GM19351 (cell line): Measurements from ENCODE around the gene TMEM128.
A peak's percentile ranks its signal among the peaks of the same experiment; 100 is the strongest.

Source experiments
- ATAC-seq: cut with Tn5 transposase; IDR thresholded peaks from one replicate; pipeline ENCODE4 v1.9.1; 2021; ENCODE audit warnings: mild to moderate bottlenecking, moderate library complexity; ENCODE audit not compliant: unreplicated experiment

TMEM128 gene, protein sequence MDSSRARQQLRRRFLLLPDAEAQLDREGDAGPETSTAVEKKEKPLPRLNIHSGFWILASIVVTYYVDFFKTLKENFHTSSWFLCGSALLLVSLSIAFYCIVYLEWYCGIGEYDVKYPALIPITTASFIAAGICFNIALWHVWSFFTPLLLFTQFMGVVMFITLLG

DNA sequence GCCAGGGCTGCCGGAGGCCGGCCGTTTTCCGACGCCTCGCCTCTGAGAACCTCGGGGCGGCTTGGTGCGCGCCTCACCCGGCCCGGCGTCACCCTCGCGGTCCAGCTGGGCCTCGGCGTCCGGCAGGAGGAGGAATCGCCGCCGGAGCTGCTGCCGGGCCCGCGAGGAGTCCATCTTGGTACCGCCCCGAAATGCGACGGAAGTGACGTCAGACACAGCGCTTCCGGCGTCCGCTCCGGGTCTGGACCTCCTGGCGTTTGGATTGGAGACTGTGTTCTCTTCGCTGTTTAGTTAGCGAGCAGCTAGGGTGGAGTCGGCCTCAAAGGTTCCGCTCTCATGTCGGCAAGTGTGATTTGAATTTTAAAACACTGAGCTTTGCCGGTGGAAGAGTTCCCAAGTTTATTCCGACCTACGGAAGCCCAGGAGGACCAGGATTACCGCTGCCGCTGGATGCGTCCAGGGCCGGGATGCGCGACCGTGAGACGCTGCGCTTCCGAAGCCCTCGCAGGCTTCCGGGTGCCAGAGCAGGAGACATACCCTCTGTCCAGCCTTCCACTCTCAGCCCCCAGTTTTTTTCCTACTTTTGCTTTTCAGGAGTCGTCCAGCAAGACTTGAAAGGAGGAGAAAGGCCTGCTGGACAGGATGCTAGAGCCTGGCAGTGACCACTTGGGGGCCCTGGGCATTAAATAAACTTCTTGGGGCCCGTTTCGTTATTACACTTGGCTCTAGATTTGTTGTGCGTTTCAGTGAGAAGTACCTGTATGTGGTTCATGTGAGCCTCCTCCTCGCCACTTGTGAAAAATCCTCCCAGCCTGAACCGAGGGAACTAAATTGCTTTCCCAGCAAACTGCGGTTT lies at the start of gene TMEM128:
TSS of gene TMEM128 (minus strand) at position 195 of the 856 bp plus-strand sequence. CDS start at position 174, 21 bp downstream.
- peak; percentile 96 for ATAC-seq

DNA sequence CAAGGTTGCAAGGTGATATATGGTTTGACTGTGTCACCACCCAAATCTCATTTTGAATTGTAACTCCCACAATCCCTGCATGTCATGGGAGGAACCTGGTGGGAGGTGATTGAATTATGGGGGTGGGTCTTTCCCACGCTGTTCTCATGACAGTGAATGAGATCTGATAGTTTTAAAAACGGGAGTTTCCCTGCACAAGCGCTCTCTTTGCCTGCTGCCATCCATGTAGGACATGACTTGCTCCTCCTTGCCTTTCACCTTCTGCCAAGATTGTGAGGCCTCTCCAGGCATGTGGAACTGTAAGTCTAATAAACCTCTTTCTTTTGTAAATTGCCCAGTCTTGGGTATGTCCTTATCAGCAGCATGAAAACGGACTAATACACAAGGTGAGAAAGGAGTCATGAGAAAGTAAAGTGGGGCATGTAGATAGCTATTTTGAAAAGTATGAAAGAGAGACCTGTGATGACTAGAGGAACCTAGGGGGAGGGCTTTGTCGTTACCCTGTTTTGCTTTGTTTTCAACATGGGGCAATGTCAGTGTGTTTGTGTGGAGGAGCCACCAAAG lies 48.3 kb upstream of the TMEM128 start:
- no peak for ATAC-seq

DNA sequence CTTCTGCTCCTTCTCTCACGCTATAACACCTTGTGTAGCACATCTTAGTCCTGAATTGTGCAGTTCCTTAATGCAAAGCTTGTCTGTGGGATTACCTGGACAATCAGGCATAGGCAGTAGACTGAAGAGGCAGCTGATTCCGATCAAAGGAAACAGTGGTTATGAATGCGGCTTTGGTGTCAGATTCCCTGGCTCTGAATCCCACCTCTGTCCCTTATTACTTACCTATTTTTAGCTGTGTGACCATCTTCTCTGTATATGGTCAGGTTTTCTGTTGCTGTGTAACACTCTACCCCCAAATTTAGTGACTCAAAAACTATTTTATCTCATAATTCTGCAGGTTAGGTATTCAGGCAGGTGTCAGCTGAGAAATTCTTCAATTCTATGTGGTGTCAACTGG lies 45.3 kb upstream of the TMEM128 start:
- ATAC-seq: no peak

DNA sequence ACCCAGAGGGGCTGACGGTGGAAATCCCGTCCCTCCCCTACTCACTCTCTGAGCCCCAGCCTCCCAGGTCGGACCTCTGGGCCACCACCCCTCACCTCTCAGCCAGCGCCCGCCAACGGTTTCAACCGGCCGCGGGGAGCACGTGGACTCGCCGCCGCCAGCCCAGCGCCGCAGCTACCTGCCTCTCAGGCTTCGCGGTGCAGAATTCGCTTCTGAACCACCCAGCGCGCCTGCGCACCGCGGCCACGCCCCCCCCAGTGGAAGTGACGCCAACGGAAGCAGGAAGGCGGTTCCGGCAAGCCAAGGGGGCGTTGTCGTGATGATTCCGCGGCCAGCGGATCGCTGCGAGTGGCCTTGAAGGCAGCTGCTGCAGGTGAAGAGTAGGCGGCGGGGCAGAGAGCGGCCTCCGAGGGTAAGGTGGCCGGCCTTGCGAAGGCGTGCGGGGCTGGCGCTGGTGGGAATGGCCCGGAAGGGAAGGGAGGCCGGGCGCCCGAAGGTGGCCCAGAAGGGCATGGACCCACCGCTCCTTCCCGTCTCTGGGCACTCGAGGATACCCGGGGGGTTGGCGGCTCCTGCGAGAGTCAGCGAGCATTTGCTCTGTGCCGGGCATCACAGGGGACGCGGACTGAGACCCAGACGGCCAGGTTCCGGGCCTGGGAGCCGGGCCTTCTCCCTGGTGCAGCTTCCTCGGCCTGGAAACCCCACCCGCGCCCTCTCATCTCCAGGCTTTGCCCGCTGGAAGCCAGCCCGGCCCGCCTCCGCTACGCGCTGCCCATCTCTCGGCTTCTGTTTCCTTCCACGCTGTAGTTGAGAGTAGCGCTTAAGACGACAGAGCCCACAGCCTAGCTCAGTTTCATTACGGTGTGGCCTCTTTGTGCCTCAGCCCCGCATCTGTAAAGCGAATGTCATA lies 42.2 kb upstream of the TMEM128 start, which contains the start of the genes LYAR and ZBTB49:
TSS of gene LYAR (minus strand) at position 214 of the 910 bp plus-strand sequence. CDS start 6,412 bp downstream, outside the sequence.
TSS of gene ZBTB49 (plus strand) at position 311 of the 910 bp plus-strand sequence. CDS start 9,695 bp downstream, outside the sequence.
- peak; percentile 88 for ATAC-seq

DNA sequence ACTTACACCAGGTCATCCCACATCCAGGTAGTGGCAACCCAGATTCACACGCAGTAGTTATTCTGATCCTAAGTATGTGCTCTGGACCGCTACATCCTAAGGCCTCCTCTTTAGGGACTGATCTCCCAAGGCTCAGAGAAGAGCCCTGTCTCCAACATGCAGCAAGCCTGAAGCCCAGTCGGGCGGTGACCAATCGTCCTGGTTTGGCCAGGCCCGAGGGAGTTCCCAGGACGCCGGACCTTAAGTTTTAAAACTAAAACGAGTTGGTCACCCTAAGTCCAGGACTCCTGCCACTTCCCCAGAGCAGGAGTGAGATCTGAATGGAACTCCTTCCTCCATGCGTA lies 41.5 kb upstream of the TMEM128 start:
- ATAC-seq: peak; percentile 14

DNA sequence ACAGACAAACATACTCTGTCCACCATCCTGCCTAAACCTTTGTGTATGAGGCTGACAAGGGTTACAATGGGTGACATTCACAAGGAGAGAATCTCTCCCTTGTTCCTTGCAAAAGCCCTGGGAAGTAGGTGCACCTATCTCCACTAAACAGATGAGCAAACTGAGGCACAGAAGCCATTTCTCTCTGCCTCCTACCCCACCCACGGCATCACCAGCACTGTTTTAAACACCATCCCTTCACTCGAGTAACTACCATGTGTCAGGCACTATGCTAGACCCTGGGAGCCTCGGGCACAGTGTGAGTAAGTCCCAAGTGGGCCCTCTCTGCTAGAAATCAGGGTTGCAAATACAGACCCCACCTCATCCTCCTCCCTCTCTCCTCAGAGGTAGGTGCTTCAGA lies 41.0 kb upstream of the TMEM128 start:
- ATAC-seq: no peak

DNA sequence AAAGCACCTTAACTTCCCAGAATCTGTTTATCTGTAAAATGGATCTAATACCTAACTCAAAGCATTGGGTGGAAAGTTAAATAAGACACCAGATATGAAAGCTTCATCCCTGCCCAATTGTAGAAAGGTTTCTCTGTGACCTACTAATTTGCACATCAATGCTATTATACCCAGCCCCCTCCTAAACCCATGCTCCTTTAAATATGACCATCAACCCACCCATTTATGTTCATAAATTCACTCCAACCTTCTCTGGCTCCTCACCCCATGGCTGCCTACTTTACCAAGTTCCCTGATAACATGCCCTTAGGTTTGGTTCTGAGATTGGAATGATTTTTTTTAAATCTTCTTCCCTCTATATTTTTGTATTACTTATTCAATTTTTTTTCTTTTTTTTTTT lies 40.1 kb upstream of the TMEM128 start:
- ATAC-seq: no peak

DNA sequence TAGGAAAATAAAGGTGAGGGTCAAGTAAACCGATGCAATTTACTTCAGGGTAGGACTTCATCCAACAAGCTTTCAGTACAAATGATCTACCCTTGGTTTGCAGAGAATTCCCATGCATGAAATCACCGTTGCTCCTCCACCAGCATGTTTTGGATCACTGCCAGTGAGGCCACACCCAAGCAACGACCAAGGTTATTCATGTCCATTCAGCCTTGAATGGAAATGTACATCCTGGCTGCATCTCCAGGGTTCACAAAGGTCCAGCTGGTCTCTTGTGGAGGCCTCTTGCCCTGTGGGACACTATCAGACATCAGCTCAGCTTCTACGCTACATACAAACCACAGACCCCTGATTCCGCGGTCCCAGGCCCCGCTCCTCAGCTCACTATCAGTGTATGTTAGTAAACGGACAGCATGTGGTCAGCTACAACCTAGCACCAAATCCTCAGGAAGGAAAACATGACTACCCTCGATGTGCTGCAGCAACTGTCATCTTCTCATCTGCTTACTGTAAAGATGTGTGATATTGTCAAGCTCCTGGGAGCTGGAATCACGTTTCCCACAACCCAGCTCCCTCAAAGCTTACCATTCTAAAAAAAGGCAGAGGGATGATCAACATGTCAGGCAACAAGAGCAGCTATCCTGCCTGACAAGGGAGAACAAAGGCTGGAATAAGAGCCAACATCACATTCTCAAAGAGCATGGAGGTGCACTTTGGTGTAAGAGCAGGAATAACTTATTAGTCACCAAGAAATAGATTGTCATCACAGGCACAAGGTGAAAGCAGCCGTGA lies 37.0 kb upstream of the TMEM128 start:
- no peak for ATAC-seq

DNA sequence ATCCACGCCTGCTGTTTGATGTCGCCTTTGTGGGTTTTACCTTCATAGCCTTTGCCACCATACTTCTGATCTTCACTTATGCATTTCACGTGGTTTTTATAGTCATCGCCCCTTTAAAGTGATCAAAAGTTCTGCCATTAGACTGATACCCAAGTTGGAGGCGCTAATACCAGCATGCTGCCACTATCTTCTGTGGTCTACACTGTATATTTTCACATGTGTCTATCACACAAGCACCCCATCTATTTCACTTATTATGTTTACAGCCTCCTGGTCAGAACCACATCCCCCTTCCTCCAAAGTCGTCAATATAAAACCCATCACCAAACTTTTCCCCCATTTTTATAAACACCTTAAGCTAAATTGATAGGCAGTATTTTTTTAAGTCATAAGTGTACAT lies 33.8 kb upstream of the TMEM128 start:
- ATAC-seq: no peak

DNA sequence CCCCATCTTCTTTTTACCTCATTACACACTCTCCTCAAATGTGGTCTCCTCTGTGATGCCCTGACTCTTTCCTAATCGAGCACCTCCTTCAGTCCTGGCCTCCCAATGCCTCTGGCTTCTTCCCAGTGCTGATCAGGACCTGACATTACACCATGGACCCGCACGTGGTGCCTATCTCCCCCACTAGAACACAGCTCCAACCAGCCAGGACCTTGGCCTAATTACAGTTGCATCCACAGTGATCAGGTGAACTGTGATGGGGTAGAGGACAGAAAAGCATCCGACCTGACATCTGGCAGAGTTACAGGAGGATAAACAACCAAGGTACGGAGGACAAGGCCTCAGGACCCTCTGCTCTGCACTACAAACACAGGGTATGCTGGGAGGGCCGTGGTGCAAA lies 29.5 kb upstream of the TMEM128 start:
- ATAC-seq: no peak

DNA sequence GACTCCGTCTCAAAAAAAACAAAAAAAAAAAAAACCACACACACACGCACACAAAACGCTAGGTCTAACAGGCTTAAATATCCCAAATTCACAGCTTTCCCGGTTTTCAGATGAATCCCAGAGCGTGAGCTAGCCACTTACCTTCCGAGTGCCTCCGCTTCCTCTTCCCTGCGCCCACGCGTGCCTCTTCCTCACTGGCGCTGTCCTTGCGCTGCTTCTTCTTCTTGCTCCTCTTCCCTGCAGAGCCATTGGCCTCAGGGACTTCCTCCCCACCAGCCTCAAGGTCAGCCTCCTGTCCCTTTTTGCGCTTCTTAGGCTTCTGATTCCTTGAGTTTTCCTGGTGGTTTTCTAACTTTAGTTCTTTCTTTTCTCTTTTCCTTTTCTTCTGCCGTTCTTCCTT lies 26.2 kb upstream of the TMEM128 start:
- ATAC-seq: no peak

DNA sequence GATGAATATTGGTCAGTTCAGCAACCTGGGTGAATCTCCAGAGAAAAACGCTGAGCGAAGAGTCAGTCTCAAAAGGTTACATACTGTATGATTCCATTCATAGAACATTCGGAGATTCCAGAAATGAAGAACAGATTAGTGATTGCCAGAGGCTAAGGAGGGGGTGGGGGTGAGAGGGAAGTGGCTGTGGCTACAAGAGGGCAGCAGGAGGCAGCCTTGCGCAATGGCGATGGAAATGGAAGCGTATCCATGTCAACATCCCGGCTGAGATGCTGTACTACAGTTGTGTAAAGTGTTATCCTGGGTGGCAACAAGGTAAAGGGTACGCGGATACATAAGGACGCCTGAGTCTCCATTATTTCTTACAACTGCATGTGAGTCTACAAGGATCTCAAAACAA lies 23.9 kb upstream of the TMEM128 start:
- no peak for ATAC-seq

DNA sequence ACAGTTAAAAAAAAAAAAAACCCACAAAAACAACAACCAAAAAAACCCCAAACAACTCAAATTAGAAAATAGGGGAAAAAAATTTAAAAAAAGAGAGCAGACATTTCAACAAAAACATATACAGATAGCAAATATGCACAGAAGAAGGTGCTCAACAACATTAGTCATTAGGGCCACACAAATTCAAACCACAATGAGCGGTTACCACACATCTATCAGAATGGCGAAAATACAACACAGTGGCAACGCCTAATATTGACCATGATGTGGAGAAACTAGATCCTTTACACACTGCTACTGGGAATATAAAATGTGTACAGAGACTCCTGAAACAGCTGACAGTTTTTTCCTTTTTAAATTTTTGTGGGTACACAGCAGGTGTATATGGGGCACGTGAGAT lies 22.5 kb upstream of the TMEM128 start:
- ATAC-seq: no peak

DNA sequence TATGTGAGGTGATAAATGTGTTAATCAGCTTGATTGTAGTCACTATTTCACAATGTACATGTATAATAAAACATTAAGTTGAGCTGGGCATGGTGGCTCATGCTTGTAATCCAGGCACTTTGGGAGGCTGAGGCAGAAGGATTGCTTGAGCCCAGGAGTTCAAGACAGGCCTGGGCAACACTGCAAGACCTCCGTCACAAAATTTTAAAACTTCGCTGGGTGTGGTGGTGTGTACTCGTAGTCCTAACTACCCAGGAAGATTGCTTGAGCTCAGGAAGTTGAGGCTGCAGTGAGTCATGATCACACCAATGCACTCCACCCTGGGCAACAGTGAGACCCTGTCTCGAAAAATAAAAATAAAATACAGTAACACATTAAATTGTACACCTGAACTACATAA lies 21.8 kb upstream of the TMEM128 start:
- no peak for ATAC-seq

DNA sequence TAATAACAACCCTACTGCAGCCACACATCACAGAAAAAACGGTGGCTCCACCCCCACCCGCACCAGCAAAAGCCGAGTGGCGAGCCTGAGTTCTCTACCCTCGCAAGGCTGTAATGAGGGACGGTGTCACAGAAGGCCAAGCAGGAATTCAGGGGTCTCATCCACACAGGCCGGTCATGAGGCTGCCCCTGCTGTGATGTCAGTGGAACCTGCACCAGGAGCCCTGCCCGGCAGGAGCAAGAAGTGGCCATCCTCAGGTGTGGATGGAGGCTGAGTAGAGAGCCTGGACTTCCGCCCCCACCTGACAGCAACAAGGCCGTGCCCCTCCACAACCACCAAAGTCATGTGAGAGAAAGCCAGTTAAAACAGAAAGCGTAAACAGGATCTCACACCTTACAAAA lies 21.3 kb upstream of the TMEM128 start:
- no peak for ATAC-seq

DNA sequence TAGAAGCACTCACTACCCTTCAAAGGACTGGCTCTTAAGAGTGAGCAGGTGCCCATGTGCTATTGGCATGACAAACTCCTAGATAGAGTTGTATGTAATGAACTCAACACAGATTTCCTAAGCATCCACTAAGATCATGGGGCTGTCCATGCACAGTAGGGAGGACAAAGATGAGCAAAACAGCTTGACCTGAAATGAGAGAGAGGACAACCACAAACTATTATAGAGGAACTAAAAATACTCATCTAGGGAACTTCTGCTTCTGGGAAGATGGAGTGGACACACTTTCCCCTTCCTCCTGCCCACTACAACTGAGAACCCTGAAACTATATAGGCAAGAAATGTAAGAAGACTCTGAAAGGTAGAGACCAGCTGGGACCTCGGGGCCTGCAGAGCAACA lies 20.8 kb upstream of the TMEM128 start:
- no peak for ATAC-seq

DNA sequence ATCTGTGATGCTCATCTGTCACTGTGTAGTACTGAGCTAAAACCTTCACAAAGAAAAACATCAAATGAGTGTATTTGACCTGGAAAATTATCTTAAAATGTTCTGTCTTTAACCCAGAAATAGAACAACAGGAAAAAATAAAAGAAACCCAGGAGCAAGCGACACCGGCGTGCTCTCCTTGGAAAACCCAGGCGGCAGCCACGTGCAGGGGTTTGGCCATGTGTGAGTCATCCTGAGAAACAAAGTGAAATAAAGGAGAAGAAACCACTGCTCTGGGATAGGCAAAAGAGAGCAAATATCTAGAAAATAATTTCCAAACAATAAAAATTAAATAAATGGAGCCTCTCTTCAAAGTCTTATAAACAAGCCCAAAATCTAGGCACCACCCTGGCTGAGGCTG lies 20.0 kb upstream of the TMEM128 start:
- no peak for ATAC-seq

DNA sequence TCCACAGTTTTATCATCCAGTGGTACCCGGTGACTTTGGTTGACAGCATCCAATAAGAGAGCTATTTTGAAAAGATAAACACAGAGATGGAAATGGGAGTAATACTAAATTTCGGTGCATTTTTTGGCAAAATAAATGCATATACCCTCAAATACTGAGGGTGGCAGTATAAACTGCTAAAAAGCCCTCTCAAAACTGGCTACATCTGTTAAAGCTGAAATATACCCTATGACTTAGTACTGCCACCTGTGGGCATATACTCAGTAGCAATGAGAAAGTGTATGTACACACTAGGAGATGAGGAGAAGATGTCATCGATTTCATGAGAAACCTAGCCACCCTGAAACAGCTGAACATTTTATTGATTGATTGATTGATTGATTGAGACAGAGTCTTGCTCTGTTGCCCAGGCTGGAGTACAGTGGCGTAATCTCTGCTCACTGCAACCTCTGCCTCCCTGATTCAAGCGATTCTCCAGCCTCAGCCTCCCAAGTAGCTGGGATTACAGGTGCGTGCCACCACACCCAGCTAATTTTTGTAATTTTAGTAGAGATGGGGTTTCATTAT lies 12.2 kb upstream of the TMEM128 start:
- peak; percentile 81 for ATAC-seq

DNA sequence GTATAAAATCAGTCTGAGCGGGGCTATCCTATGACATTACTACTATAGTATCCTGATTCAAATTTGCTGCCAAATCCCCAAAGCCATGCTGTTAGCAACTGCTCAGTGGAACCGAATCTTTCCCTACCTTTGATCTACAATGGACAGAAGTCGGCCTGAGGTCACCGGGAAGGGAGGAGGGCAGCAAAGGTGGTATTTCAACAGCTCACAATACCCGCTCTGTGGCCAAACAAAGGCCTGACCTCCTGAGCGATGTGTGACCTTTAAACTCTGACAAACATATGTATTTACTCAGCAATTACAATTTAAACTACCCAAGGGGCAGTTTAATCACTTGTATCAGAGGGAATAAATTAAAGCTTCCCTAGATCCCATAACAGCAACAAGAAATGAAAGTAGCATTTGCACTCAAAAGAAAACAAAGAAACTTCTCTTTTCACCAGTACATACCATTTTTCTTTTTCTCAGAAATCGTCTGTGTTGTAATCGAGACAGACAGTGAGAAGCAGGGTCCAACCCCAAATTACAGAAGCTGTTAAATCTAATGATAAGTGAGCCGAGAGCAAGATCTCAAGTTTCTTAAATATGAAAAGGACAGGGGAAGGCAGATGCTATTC lies 11.6 kb upstream of the TMEM128 start:
- ATAC-seq: no peak
